GM18861 (cell line): Measurements from ENCODE around the gene ACTR1B.
"Not testable (repeated sequence)": the region's sequence is repeated elsewhere in the genome, so short reads cannot be mapped to it uniquely, and the experiment has no call there.

ENCODE experiments used
- ATAC-seq: cut with Tn5 transposase; IDR thresholded peaks from one replicate; pipeline ENCODE4 v1.9.1; 2021; ENCODE audit not compliant: unreplicated experiment

Gene ACTR1B

DNA sequence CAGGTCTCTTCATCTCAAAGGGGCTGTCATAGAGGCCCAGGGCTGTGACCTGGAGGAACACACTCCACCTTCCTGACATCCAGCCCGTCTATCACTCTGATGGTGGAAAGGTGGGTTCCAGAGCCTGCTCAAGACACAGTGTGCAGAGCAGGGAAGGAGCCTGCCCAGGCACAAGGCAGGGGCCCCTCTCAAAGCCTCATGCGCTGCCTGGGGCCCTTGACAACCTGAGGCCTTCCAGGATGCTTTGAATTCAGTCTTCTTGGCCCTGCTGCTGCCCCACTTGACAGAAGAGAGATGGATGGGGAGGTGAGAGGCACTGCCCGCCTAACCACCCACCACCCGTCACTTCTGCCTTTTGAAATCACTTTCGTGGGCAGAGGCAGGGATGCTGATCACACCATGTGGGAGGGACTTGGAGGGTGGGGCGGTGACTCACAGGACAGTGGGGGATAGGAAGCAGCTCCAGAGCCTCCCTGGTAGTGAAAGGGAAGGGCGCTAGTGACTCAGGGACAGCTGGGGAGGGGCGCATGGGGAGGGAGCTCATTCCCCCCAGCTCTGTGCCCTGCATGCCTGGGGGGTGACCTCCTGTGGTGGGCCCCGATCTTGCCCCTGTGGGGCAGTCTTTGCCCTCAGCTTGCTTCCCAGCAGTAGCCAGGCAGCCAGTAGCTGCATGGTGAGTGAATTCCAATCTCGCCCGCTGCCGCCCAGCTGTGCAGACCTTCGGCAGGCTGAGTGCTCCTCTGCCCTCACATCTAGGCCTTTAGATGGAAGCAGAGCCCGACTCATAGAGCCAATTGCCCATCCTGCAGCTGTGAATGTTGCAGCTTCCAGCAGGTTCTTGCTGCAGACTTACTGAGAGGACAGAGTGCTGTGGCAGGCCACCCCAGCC is 44.7 kb downstream of the ACTR1B start:
- not testable (repeated sequence) for ATAC-seq

DNA sequence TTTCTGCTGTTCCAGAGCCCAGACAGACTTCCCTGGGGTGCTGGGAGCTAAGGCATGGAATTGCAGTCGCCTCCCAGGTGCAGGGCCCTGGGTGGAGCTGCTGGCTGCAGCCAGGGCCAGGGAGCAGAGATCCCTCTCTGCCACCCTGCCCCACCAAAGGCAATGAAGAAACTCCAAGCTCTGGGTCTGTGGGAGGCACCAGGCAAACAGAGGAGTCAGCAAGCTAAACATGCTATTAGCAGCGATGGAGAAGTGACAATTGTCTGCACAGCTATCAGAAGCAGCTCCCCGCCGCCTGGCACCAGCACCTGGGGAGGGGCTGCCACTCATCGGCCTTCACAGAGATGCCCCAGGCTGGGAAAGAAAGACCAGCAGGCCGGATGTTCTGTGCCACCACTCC is 45.9 kb downstream of the ACTR1B start:
- ATAC-seq = no peak

- not testable (repeated sequence) for ATAC-seq
Measured at GRCh38 chr2:97615746-97616145, 48.1 kb downstream of the ACTR1B start.

DNA sequence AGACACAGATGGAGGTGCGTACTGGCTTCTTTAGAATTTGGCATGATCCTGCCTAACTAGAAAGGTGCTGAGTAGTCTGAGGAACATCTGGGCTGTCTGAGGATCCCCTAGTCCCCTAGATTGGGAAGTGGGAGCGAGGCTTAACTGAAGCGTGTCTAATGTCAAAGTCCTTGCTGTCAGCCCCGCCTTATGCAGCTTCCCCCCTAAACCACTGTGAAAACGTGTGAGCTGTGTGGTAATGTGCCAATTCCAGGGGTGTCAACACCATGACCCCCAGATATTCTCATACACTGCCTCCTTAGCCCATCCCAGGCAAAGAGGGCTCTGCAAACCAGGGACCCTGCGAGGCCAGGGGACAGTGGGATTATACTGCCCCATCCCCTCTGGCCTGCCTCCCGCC is 51.9 kb downstream of the ACTR1B start:
- ATAC-seq = not testable (repeated sequence)

- ATAC-seq = not testable (repeated sequence)
Measured at GRCh38 chr2:97608745-97609144, 55.1 kb downstream of the ACTR1B start.
